GM19395 (cell line): ENCODE data around the gene TOB1.
A peak's percentile ranks its signal among the peaks of the same experiment; 100 is the strongest.

Experiments
- ATAC-seq: cut with Tn5 transposase; IDR thresholded peaks from one replicate; pipeline ENCODE4 v1.9.1; 2021; ENCODE audit warnings: mild to moderate bottlenecking, moderate library complexity; ENCODE audit not compliant: unreplicated experiment

The TOB1 gene, protein sequence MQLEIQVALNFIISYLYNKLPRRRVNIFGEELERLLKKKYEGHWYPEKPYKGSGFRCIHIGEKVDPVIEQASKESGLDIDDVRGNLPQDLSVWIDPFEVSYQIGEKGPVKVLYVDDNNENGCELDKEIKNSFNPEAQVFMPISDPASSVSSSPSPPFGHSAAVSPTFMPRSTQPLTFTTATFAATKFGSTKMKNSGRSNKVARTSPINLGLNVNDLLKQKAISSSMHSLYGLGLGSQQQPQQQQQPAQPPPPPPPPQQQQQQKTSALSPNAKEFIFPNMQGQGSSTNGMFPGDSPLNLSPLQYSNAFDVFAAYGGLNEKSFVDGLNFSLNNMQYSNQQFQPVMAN

DNA sequence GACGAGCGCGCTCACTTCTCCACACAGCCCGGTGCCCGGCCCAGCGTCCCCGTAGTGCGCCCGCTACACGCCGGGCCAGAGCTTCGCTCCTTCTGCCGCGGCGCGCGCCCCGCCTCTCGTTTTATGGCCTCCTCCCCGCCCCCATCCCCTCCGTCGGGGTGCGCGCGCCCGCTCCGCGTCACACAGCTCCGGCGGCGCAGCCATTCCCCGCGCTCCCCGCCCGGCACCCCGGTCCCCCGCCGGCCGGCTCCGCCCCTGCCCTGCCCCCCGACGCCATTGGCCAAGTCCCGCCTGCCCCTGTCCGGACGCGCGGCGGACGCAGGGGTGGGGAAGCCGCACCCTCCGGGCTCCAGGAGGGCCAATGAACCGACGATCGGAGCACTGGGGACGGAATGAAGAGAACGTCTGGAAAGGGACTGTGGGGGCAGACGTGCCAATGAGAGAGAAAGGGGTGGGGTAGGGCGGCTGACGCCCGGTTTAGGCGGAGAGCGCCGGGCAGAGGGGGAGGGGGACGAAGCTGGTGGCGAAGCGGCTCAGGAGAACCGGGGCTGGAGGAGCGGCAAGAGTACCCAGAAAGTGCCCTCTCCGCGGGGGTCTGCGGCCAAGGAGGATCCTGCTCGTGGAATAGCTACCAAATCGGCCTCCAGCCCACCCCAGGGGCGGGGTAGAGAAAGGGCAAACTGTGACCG, at the start of gene TOB1:
Gene TOB1 (minus strand): TSS at position 94 of the 689 bp plus-strand sequence. CDS start 2,337 bp downstream, outside the sequence.
- peak; percentile 60 for ATAC-seq

- ATAC-seq = no peak
Observed at GRCh38 chr17:50914505-50915063, 48.4 kb upstream of the TOB1 start.

DNA sequence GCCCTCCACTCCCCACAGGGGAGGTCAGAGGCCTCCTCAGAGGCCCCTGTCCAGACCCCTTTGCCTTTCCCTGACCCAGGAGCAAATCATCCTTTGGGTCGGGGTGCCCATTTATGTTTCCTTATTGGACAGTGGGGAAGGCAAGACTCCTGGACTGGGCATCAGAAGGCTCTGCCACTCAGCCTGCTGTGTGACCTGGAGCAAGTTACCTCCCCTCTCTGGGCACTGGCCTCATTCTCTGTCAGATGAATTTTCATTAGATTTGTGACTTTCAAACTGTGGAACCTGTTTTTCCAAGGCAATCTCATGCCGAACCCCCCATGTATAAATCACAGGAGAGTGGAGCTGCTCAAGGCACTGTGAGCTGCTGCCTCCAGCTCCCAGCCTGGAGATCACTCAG, 47.0 kb upstream of the TOB1 start:
- ATAC-seq = no peak

GRCh38 chr17:50911890-50912289, 45.7 kb upstream of the TOB1 start:
- ATAC-seq = no peak

GRCh38 chr17:50911450-50911849, 45.3 kb upstream of the TOB1 start:
- no peak for ATAC-seq

DNA sequence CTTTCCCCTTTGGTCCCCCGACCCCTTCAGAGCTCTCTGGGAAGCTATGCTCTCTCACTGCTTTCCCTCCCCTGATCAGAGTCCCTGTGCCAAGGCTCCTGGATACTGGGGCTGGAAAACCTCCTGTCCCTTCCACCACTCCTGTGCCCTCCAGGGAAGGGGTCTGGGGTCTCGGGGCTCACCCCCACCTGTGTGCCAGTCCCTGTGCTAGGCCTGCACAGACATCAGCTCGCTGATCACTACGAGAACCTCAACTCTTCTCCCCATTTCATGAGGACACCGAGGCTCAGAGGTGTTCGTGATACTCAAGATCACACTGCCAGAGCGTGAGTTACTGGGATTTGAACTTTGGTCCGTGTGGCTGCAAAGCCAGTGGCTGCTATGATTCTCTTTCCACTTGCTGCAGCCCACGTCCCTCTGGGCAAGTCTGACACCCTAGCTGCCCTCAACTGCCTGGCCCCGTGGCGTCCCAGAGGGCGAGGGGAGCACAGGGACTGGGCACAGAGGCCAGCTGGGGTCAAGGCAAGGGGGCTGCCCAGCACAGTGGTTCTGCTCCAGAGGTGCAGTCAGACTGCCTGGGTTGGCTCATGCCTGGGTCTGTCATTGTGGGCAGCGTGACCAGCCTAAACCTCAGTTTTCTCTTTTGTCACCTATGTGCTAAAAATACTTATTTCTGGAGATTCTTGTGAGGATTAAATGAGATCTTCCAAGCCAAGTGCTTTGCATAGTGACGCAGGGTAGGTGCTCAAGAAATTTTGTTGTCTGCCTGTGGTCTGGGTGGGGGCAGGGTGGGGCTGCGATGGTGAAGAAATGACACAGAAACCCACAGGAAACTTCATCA, 43.8 kb upstream of the TOB1 start:
- no peak for ATAC-seq

- ATAC-seq = no peak
Observed at GRCh38 chr17:50908860-50909764, 43.0 kb upstream of the TOB1 start.

DNA sequence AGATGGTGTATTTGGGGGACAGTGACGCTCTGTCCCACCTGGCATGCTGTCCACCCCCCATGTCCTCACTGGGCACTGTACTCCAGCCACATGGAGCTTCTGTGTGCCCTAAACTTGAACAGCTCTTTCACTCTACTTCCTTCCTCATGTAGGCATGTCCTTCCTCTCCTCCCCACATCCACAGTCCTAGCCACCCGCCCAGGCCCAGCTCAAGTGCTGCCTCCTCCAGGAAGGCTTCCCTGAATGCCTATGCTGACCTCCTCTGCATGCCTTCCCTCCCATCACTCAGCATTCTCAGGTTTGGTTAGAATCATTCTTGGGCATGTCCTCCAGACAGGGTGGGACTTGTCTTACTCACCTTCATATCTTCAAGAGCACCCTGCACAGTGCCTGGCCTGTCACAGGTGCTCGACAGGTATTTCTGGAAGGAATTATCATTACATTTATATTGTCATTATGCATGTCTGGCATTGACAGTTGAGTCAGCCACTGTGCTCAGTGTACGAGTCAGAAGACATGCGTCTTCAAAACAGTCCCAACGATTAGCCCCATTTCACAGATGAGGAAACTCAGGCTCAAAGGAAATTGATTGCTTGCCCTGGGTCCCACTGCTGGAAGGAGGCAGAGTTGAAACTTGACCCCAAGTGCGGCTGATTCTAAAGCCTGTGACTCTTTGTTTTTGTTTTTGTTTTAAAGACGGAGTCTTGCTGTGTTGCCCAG, 42.1 kb upstream of the TOB1 start:
- ATAC-seq = no peak

DNA sequence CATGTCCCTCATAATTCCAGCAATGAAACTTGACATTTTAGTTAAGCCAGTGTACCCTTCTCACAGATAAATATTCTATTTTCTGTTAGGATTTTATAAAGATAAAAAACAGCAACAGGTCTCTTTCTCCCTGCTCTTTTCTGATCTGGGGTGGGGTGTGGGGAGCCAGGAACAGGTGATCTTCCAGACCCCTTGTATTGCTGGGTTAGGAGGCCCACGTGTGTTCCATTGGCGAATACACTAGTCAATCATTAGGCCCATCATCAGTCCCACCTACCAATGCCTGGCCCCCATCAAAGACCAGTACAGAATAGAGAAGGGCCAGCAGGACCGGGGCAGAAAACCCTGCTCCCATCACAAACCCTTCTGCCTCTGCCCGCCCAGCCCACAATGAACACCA, 40.3 kb upstream of the TOB1 start:
- ATAC-seq = no peak

- ATAC-seq = no peak
Observed at GRCh38 chr17:50905460-50905803, 39.3 kb upstream of the TOB1 start.

DNA sequence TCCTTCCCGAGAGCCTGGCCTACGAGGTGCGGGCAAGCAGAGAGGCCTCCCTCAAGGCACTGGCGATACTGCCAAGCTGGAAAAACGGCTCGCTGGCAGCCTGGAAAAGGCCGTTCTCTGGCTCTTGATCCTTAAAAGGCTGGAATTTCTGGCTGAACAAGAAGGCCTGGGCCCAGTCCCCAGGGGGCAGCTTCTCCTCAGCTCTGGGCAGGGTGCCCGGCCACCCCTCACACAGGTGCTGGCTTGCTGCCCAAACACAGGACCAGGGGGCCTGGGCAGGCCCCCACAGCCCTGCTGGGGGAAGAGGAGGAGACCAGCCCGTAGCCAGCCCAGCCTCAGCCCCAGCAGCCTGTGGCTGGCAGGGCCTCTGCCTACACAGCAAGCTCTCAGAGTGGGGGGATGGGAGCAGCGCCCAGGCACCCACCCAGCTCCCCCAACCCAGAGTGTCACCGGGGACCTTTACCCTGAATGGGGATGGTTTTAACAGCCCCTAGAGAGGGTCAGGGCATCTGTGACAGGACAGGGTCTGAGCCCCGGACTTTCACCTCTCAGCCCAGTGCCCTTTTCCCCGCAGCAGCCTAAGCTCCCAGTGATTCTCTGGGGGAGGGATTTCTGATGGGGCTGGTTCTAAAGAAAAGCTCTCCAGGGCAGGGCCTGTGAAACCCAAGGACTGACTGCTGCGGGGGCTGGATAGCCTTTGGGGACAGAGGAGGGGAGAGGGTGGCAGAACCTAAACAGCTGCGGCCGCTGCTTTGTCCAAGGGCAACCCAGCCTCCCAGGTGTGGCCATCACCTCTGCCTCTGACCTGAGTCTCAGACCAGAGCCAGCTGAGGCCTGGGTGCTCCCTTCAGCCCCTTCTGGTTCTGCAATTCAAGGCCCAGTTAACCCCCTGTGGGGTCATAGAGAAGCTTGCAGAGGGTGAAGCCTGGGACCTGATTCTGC, 38.6 kb upstream of the TOB1 start:
- no peak for ATAC-seq

GRCh38 chr17:50903604-50904517, 37.7 kb upstream of the TOB1 start:
- no peak for ATAC-seq

- ATAC-seq = no peak
Observed at GRCh38 chr17:50902372-50903353, 36.5 kb upstream of the TOB1 start.

GRCh38 chr17:50900383-50900892, 34.3 kb upstream of the TOB1 start:
- ATAC-seq = no peak

DNA sequence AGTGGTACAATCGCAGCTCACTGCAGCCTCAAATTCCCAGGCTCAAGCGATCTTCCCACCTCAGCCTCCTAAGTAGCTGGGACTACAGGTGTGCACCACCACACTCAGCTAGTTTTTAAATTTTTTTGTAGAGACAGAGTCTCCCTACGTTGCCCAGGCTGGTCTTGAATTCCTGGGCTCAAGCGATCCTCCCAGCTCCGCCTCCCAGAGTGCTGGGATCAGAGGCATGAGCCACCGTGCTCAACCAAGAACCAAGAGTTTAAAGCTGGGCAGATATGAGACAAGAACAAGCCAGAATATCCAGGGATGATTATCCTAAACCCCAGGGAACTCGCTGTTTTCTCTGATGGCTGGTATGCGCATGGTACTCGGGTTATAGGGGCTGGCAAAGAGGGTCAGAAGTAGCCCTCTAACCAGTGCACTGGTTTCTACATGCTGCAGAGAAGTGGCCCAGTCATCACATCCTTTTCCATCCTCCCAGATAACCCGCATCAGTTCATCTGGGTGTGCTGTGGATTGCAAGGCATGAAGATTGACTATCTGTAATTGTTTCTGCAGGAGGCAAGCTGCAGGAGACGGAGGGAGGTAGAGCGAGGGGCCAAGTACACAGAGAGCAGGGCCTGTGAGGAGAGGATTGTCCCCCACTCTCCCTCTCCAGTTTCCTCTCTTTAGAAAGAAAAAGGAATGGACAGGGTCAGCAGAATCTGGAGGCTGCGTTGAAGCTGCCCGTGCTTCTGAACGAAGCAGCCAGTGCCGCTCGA, 33.6 kb upstream of the TOB1 start:
- no peak for ATAC-seq
